ENCODE data around the gene GPA33.

GRCh38 chr1:167105271-167106118, 15.3 kb upstream of the GPA33 start:
- TF ChIP-seq POLR2A (IDR thresholded peaks at IDR 0.05) (no peak), CTCF (IDR thresholded peaks at IDR 0.05) (no peak)
